ENCODE results near the gene SLC39A6. TPM values are rescaled to one million over a fixed set of nuclear protein-coding genes. Genes with fewer than 3 reads are reported as not detected.
"Not testable (repeated sequence)": the region's sequence is repeated elsewhere in the genome, so short reads cannot be mapped to it uniquely, and the experiment has no call there.

SLC39A6 gene
- total RNA-seq, 1 donor from 2014 or later = 17.6 TPM

DNA sequence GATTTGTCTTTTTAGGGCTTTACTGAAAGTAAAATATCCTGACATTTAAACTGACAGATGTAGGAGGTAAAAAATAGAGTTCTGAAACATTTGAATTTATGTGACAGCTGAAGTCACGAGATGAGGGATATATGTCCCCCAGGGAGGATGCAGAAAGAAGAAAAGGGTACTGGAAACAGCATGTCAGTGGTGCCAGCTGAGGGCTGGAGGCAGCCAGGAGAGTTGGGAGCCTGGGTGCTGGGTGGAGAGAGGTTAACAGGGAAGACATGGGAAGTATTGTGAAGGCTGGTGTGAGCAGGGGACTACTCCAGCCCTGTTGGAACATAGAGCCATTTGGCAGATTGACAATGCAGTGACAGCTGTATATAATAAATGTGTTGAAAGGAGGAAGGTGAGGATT lies 46.3 kb upstream of the SLC39A6 start:
- H3K27me3 Mint-ChIP-seq = no peaks in the 10 kb centered on the region
- ChIA-PET POLR2A (no interaction called here), CTCF (no interaction called here)
- ATAC-seq (ENCODE audit: low read depth) = no peak
- peaks cover 73% of the 10 kb centered on the region for H3K36me3 Mint-ChIP-seq (ENCODE audit: low read depth)
- no peaks in the 10 kb centered on the region for H3K9me3 Mint-ChIP-seq
- H3K4me1 Mint-ChIP-seq = peaks cover 16% of the 10 kb centered on the region
- intact Hi-C loops (cut with micrococcal nuclease) = no loop called here
- TF ChIP-seq, protein P1, sequence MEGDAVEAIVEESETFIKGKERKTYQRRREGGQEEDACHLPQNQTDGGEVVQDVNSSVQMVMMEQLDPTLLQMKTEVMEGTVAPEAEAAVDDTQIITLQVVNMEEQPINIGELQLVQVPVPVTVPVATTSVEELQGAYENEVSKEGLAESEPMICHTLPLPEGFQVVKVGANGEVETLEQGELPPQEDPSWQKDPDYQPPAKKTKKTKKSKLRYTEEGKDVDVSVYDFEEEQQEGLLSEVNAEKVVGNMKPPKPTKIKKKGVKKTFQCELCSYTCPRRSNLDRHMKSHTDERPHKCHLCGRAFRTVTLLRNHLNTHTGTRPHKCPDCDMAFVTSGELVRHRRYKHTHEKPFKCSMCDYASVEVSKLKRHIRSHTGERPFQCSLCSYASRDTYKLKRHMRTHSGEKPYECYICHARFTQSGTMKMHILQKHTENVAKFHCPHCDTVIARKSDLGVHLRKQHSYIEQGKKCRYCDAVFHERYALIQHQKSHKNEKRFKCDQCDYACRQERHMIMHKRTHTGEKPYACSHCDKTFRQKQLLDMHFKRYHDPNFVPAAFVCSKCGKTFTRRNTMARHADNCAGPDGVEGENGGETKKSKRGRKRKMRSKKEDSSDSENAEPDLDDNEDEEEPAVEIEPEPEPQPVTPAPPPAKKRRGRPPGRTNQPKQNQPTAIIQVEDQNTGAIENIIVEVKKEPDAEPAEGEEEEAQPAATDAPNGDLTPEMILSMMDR (IDR thresholded peaks at IDR 0.05) = no peak
- no peak for DNase-seq
- no peak overlapping the region for H3K4me3 Mint-ChIP-seq
- no peak overlapping the region for H3K27ac Mint-ChIP-seq

DNA sequence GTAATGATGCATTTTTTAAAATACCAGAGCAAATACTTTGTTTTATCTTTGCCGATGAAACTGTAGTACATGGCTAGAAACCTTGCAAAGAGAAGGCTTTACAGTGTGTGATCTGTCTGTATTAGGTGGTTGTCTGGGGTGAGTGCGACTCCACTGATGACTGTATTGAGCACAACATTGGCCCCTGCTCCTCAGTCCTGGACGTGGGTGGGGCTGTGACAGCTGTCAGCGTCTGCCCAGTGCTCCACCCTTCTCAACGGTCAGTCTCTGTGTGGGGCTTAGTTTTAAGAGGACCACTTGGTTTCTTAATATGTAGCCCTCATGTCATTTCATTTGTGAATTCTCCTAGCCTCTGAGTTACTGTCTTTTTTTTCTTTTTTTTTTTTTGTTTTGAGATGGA lies 40.8 kb upstream of the SLC39A6 start:
- TF ChIP-seq, protein P1 (IDR thresholded peaks at IDR 0.05) = no peak
- ATAC-seq (ENCODE audit: low read depth) (no peak), DNase-seq (no peak)
- Mint-ChIP-seq H3K27me3 (no peaks in the 10 kb centered on the region), H3K4me3 (no peak overlapping the region), H3K27ac (no peak overlapping the region), H3K36me3 (ENCODE audit: low read depth) (peaks cover 82% of the 10 kb centered on the region), H3K9me3 (no peaks in the 10 kb centered on the region), H3K4me1 (no peaks in the 10 kb centered on the region)
- intact Hi-C loops (cut with micrococcal nuclease) = no loop called here
- POLR2A ChIA-PET = no interaction called here
- CTCF ChIA-PET = no interaction called here

DNA sequence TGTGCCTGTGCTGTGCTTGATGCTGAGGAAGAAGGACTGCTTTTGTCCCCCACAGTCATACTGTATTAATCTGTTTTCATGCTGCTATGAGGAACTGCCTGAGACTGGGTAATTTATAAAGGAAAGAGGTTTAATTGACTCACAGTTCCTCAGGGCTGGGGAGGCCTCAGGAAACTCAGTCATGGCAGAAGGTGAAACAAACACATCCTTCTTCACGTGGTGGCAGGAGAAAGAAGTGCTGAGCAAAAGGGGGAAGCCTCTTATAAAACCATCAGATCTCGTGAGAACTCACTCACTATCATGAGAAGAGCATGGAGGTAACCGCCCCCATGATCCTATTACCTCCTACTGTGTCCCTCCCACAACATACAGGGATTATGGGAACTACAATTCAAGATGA lies 39.2 kb upstream of the SLC39A6 start:
- H3K4me3 Mint-ChIP-seq = not testable (repeated sequence)
- peaks cover 82% of the 10 kb centered on the region for H3K36me3 Mint-ChIP-seq (ENCODE audit: low read depth)

DNA sequence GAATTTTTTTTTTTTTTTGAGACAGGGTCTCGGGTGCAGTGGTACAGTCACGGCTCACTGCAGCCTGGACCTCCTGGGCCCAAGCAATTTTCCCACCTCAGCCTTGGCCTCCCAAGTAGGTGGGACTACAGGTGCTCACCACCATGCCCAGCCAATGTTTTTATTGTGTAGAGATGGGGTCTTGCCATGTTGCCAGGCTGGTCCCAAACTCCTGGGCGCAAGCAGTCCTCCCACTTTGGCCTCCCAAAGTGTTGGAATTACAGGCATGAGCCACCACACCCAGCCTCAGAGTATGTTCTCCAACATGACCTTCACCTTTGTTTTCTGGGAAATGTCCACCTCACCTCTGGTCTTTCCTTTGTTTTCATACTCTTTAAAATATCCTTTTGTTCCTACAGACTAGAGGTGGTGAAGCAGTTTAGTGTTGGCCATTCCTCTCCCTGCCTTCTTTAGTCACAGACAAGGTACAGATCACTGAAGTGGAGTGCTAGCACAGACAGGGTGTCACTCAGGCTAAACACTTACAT lies 38.6 kb upstream of the SLC39A6 start:
- ChIA-PET POLR2A (no interaction called here), CTCF (no interaction called here)
- ATAC-seq (ENCODE audit: low read depth) (no peak), DNase-seq (no peak)
- no peaks in the 10 kb centered on the region for H3K4me1 Mint-ChIP-seq
- H3K9me3 Mint-ChIP-seq = no peaks in the 10 kb centered on the region
- no peak overlapping the region for H3K27ac Mint-ChIP-seq
- intact Hi-C loops (cut with micrococcal nuclease) = no loop called here
- TF ChIP-seq, protein P1 (IDR thresholded peaks at IDR 0.05) = no peak
- peaks cover 83% of the 10 kb centered on the region for H3K36me3 Mint-ChIP-seq (ENCODE audit: low read depth)
- no peaks in the 10 kb centered on the region for H3K27me3 Mint-ChIP-seq
- no peak overlapping the region for H3K4me3 Mint-ChIP-seq

More for the DNA sequence above, 39.2 kb upstream of the SLC39A6 start:
- H3K27ac Mint-ChIP-seq = peak overlapping the region; percentile 53
- H3K27me3 Mint-ChIP-seq; CTCF ChIA-PET; H3K4me1 Mint-ChIP-seq; H3K9me3 Mint-ChIP-seq; intact Hi-C loops (cut with micrococcal nuclease); ATAC-seq (ENCODE audit: low read depth); DNase-seq; POLR2A ChIA-PET: not testable (repeated sequence)

DNA sequence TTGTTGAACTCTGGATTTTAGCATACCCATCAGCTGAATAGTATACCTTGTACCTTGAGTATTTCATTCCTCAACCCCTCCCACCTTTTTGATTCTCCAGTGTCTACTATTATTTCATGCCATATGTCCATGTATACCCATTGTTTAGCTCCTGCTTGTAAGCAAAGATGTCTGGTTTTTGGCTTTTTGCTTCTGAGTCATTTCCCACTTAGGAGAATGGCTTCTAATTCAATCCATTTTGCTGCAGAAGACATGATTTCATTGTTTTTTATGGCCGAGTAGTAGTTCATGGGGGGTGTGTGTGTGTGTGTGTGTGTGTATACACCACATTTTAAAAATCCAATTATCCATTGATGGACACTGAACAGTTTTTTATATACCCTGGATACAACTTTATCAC lies 33.8 kb upstream of the SLC39A6 start:
- no peak overlapping the region for H3K27ac Mint-ChIP-seq
- intact Hi-C loops (cut with micrococcal nuclease) = no loop called here
- TF ChIP-seq, protein P1 (IDR thresholded peaks at IDR 0.05) = no peak
- no peaks in the 10 kb centered on the region for H3K27me3 Mint-ChIP-seq
- no peak for DNase-seq
- peaks cover 86% of the 10 kb centered on the region for H3K36me3 Mint-ChIP-seq (ENCODE audit: low read depth)
- H3K9me3 Mint-ChIP-seq = no peaks in the 10 kb centered on the region
- H3K4me3 Mint-ChIP-seq = no peak overlapping the region
- ChIA-PET CTCF (no interaction called here), POLR2A (no interaction called here)
- no peak for ATAC-seq (ENCODE audit: low read depth)
- H3K4me1 Mint-ChIP-seq = peaks cover 10% of the 10 kb centered on the region

DNA sequence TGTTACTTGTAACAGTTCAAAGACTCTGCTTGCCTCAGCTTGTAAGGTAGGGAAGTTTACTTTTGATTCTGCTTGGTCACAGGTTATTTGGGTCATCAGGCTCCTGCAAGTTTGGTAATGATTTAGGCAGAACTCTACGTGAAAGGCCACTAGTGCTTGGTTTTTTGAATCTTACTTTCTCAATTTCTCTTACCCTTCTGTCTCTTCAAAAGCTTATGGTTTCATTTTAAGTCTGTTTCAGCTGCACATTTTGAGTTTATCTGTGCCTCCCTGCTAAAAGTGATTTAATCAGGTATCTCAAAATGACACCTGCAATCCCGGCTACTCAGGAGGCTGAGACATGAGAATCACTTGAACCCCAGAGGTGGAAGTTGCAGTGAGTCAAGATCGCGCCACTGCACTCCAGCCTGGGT lies 31.8 kb upstream of the SLC39A6 start:
- ATAC-seq (ENCODE audit: low read depth) (no peak), DNase-seq (no peak)
- Mint-ChIP-seq H3K4me1 (peaks cover 19% of the 10 kb centered on the region), H3K4me3 (no peak overlapping the region), H3K27ac (peak overlapping the region; percentile 35), H3K9me3 (no peaks in the 10 kb centered on the region), H3K27me3 (no peaks in the 10 kb centered on the region), H3K36me3 (ENCODE audit: low read depth) (peaks cover 91% of the 10 kb centered on the region)
- POLR2A ChIA-PET = no interaction called here
- intact Hi-C loops (cut with micrococcal nuclease) = no loop called here
- CTCF ChIA-PET = no interaction called here
- TF ChIP-seq, protein P1 (IDR thresholded peaks at IDR 0.05) = no peak

Measured in activated B cell treated with CpG ODN at 0.5 μM for 24 hours (primary cell).